KMS-11 (cell line): ENCODE data around the gene DPYSL5.

Experiments used
- H2AFZ ChIP-seq: fragments of 200-600 bp; sonication (generic); 2 replicates; pipeline ENCODE4 v1.6.1; 2016; ENCODE audit warnings: antibody characterized with exemption, mixed run types, low read depth
- H3K27ac ChIP-seq: fragments of 200-600 bp; sonication (generic); 2 replicates; pipeline ENCODE4 v1.6.1; 2016; ENCODE audit warnings: mild to moderate bottlenecking, mixed run types
- H3K27me3 ChIP-seq: fragments of 200-600 bp; sonication (generic); 2 replicates; pipeline ENCODE4 v1.6.1; 2017; ENCODE audit warnings: mild to moderate bottlenecking, low read depth, mixed run types, moderate library complexity; ENCODE audit not compliant: insufficient read depth
- H3K36me3 ChIP-seq: fragments of 200-600 bp; sonication (generic); 2 replicates; pipeline ENCODE4 v1.6.1; 2017; ENCODE audit warnings: mild to moderate bottlenecking, mixed run types; ENCODE audit not compliant: insufficient read depth
- H3K4me1 ChIP-seq: fragments of 200-600 bp; sonication (generic); 2 replicates; pipeline ENCODE4 v1.6.1; 2016; ENCODE audit warnings: mild to moderate bottlenecking, low read depth, mixed run types; ENCODE audit not compliant: poor library complexity, severe bottlenecking
- H3K4me2 ChIP-seq: fragments of 200-600 bp; sonication (generic); 2 replicates; pipeline ENCODE4 v1.7.0; 2016; ENCODE audit warnings: mild to moderate bottlenecking, mixed run types
- H3K4me3 ChIP-seq: fragments of 200-600 bp; sonication (generic); IDR thresholded peaks from 2 replicates; pipeline ENCODE4 v1.6.1; 2017; ENCODE audit warnings: low read depth, low read length, mixed read lengths; ENCODE audit not compliant: insufficient read depth
- H3K79me2 ChIP-seq: fragments of 200-600 bp; sonication (generic); 2 replicates; pipeline ENCODE4 v1.6.1; 2016; ENCODE audit warnings: low read depth, mixed run types; ENCODE audit not compliant: insufficient read depth
- H3K9ac ChIP-seq: fragments of 200-600 bp; sonication (generic); 2 replicates; pipeline ENCODE4 v1.6.1; 2016; ENCODE audit warnings: mild to moderate bottlenecking, mixed run types
- H4K20me1 ChIP-seq: fragments of 200-600 bp; sonication (generic); 2 replicates; pipeline ENCODE4 v1.6.1; 2016; ENCODE audit warnings: mild to moderate bottlenecking, mixed run types; ENCODE audit not compliant: insufficient read depth
- TF ChIP-seq, protein P1 (sequence below): fragments of 200-600 bp; sonication (generic); conservative IDR thresholded peaks from 2 replicates; pipeline ENCODE4 v1.6.1; 2017; ENCODE audit warnings: low read depth, mild to moderate bottlenecking, antibody characterized with exemption, low read length, moderate library complexity, mixed read lengths

Gene DPYSL5

DNA sequence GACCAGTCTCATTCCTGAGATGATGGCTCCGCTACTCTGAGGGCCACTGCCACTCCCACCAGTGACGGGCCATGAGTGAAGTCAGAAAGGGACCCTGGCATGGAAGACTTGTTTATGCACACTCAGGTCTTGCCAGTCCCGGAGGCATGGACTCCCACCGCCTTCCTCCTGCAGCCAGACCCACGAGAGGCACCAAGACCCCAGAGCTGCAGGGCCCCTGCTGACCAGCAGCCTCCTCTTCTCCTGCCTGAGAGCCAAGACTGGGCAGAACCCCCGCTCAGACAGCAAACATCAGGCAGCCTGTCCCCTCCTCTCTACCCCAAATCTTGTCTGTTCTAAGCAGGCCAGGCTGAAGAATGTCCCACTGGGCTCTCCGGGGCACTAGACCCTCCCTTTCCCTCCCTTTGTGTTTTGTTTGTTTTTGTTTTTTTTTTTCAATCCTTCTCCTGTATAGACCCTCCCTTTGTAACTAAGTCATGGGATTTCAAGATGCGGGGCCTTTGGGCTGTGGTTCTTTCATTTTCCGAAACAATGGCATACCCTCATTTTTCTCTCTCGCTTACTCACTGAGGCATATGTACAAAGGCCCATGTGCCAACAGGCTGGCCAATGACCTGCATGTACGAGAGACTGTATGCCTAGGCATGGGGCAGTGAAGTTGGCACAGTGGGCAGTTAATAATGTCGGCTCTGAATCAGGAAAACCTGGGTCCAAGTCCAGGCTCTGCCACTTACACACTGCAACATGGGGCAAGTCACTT, 98.2 kb downstream of the DPYSL5 start:
- TF ChIP-seq, protein P1, sequence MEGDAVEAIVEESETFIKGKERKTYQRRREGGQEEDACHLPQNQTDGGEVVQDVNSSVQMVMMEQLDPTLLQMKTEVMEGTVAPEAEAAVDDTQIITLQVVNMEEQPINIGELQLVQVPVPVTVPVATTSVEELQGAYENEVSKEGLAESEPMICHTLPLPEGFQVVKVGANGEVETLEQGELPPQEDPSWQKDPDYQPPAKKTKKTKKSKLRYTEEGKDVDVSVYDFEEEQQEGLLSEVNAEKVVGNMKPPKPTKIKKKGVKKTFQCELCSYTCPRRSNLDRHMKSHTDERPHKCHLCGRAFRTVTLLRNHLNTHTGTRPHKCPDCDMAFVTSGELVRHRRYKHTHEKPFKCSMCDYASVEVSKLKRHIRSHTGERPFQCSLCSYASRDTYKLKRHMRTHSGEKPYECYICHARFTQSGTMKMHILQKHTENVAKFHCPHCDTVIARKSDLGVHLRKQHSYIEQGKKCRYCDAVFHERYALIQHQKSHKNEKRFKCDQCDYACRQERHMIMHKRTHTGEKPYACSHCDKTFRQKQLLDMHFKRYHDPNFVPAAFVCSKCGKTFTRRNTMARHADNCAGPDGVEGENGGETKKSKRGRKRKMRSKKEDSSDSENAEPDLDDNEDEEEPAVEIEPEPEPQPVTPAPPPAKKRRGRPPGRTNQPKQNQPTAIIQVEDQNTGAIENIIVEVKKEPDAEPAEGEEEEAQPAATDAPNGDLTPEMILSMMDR, result no peak
- Histone ChIP-seq H3K36me3 (no peaks in the 10 kb centered on the region), H3K9ac (no peak overlapping the region), H3K4me1 (no peaks in the 10 kb centered on the region), H3K27ac (no peak overlapping the region), H3K4me2 (no peak overlapping the region), H3K27me3 (no peaks in the 10 kb centered on the region), H4K20me1 (no peaks in the 10 kb centered on the region), H3K4me3 (no peak overlapping the region), H3K79me2 (no peaks in the 10 kb centered on the region), H2AFZ (no peak overlapping the region)

DNA sequence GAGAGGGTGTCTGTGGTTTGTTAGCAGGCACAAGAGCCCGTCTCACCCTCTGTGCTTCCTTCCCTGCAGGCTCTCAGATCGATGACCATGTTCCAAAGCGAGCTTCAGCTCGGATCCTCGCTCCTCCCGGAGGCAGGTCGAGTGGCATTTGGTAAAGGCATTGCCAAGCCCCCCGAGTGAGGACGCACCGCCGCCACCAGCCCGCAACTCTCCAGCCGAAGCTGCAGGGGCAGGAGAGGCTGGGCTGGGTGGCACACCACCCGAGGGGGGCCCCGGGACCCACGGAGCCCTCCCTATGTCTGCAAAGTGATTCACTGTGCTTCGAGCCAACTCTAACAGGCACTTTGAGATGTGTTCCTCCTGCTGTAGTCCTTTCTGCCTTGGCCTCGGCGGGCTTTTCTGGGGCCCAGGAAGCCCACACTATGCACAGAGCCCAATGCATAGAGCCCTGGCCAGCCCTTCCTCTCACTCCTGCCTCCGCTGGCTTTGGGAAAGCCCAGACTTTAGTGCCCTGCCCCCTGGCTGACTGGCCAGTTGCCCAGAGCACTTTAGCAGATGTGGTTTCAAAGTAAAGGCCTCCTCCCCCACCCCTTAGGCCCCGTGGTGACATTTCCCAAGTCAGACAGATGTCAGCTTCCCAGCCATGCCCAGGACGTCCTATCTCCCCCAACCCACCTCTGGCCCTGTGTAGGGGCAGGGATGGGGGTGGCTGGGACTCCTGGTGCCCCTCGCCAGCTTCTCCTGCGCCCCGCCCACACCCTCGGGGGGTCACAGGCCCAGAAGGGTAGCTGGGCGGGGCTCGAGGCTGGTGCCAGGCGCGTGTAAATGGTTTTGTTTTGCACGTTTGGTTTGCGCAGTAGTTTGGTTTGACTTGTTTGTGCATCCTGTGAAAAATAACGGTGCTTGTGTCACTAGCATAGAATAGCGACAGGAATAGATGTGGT, 99.2 kb downstream of the DPYSL5 start:
- no peak overlapping the region for H3K9ac ChIP-seq
- no peak overlapping the region for H2AFZ ChIP-seq
- H3K4me2 ChIP-seq, result no peak overlapping the region
- no peaks in the 10 kb centered on the region for H3K4me1 ChIP-seq
- TF ChIP-seq, protein P1, result no peak
- H3K36me3 ChIP-seq, result no peaks in the 10 kb centered on the region
- H3K79me2 ChIP-seq, result no peaks in the 10 kb centered on the region
- H3K27me3 ChIP-seq, result no peaks in the 10 kb centered on the region
- H3K4me3 ChIP-seq, result no peak overlapping the region
- H4K20me1 ChIP-seq, result no peaks in the 10 kb centered on the region
- no peak overlapping the region for H3K27ac ChIP-seq

DNA sequence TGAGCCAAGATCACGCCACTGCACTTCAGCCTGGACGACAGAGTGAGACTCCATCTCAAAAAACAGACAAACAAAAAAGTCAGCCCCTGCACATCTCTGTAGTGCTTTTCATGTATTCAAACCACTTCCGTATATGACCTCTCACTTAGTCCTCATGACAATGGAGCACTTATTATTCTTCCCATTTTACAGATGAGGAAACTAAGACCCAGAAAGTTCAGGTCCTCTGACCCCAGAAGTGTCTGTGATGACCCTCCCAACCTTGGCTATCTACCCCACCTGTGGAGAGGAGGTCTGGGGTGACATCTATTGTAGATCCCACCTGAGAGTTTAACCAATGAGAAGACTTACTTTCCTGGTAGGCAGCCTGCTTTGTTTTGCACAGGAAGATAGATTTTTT, 100.9 kb downstream of the DPYSL5 start:
- Histone ChIP-seq H3K27me3 (no peaks in the 10 kb centered on the region), H3K79me2 (no peaks in the 10 kb centered on the region), H3K27ac (no peak overlapping the region), H3K4me3 (no peak overlapping the region), H3K4me2 (no peak overlapping the region), H3K4me1 (no peaks in the 10 kb centered on the region), H3K36me3 (no peaks in the 10 kb centered on the region), H2AFZ (no peak overlapping the region), H4K20me1 (no peaks in the 10 kb centered on the region), H3K9ac (no peak overlapping the region)
- TF ChIP-seq, protein P1, result no peak

DNA sequence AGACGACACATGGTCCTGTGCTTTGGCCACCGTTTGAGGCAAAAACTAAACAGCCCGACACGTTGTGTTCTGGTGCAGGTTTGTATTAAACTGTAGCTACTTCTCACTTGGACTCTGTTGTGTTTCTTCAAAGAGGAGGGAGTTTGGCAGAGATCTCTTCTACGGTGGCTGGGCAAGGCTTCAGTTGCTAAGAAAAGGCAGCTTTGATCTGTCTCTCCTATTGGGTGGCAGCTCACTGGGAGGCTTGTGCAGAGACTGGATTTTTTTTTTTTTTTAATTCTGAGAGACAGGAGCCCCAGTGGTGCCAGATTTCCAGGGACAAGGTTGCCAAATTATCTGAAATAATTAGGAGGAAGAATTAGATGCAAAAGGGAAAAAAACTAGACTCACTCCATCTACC, 102.3 kb downstream of the DPYSL5 start:
- TF ChIP-seq, protein P1, result no peak
- no peak overlapping the region for H3K9ac ChIP-seq
- H3K27ac ChIP-seq, result no peak overlapping the region
- no peaks in the 10 kb centered on the region for H3K79me2 ChIP-seq
- no peak overlapping the region for H3K4me2 ChIP-seq
- H2AFZ ChIP-seq, result no peak overlapping the region
- H3K4me1 ChIP-seq, result no peaks in the 10 kb centered on the region
- H4K20me1 ChIP-seq, result no peaks in the 10 kb centered on the region
- no peaks in the 10 kb centered on the region for H3K36me3 ChIP-seq
- no peak overlapping the region for H3K4me3 ChIP-seq
- no peaks in the 10 kb centered on the region for H3K27me3 ChIP-seq
